ENCODE measurements around the gene RARG.

RARG gene

GRCh38 chr12:53241623-53242412 lies 9.8 kb upstream of the RARG start:
- no peak for DNase-seq

- DNase-seq, result no peak
These were observed 7.7 kb upstream of the RARG start for GRCh38 chr12:53239643-53240258.

- no peak for DNase-seq
These were observed 4.6 kb upstream of the RARG start for GRCh38 chr12:53236443-53237111.

GRCh38 chr12:53235742-53236442 lies 3.9 kb upstream of the RARG start:
- no peak for DNase-seq

GRCh38 chr12:53235164-53235563 lies 3.2 kb upstream of the RARG start:
- no peak for DNase-seq

GRCh38 chr12:53234271-53234914 lies 2.4 kb upstream of the RARG start:
- DNase-seq, result no peak

- DNase-seq, result no peak
These were observed 1.7 kb upstream of the RARG start for GRCh38 chr12:53233671-53234121.

- DNase-seq, result peak in 4 of 6 experiments; percentile 18 to 50 (median 29)
These were observed 845 bp upstream of the RARG start for GRCh38 chr12:53232646-53233461.

GRCh38 chr12:53231671-53231920 lies 413 bp downstream of the RARG start:
- DNase-seq, result no peak

GRCh38 chr12:53230108-53230845 lies 1.7 kb downstream of the RARG start:
- DNase-seq, result no peak

- no peak for DNase-seq
These were observed 2.6 kb downstream of the RARG start for GRCh38 chr12:53229454-53229853.

- no peak for DNase-seq
These were observed 4.2 kb downstream of the RARG start for GRCh38 chr12:53227836-53228235.

GRCh38 chr12:53227341-53227740 lies 4.7 kb downstream of the RARG start:
- DNase-seq, result no peak

GRCh38 chr12:53226815-53227214 lies 5.2 kb downstream of the RARG start:
- no peak for DNase-seq

- DNase-seq, result no peak
These were observed 6.2 kb downstream of the RARG start for GRCh38 chr12:53225635-53226424.

- no peak for DNase-seq
These were observed 6.9 kb downstream of the RARG start for GRCh38 chr12:53224897-53225634.

- DNase-seq, result no peak
These were observed 7.7 kb downstream of the RARG start for GRCh38 chr12:53224061-53224896.

GRCh38 chr12:53223389-53224060 lies 8.5 kb downstream of the RARG start:
- DNase-seq, result peak; percentile 14 to 59 (median 38)
